ENCODE results near the gene ZNG1B.
"Not testable (repeated sequence)": the region's sequence is repeated elsewhere in the genome, so short reads cannot be mapped to it uniquely, and the experiment has no call there.

Gene ZNG1B

GRCh38 chr2:113499019-113499885, 61.8 kb downstream of the ZNG1B start:
- ATAC-seq = not testable (repeated sequence)

- not testable (repeated sequence) for ATAC-seq
These were observed 62.6 kb downstream of the ZNG1B start for GRCh38 chr2:113499886-113500722.

- ATAC-seq = not testable (repeated sequence)
These were observed 63.2 kb downstream of the ZNG1B start for GRCh38 chr2:113500723-113501038.

- ATAC-seq = peak; percentile 33
These were observed 65.0 kb downstream of the ZNG1B start for GRCh38 chr2:113502216-113503093.

- ATAC-seq = peak; percentile 58
These were observed 65.9 kb downstream of the ZNG1B start for GRCh38 chr2:113503094-113504042.

GRCh38 chr2:113504081-113504480, 66.6 kb downstream of the ZNG1B start:
- not testable (repeated sequence) for ATAC-seq

- peak; percentile 14; the same call in 1 of the 3 replicates for ATAC-seq
These were observed 70.1 kb downstream of the ZNG1B start for GRCh38 chr2:113507394-113508140.

- not testable (repeated sequence) for ATAC-seq
These were observed 70.7 kb downstream of the ZNG1B start for GRCh38 chr2:113508187-113508586.

GRCh38 chr2:113510913-113511312, 73.4 kb downstream of the ZNG1B start:
- ATAC-seq = not testable (repeated sequence)

- ATAC-seq = not testable (repeated sequence)
These were observed 74.4 kb downstream of the ZNG1B start for GRCh38 chr2:113511859-113512258.

- not testable (repeated sequence) for ATAC-seq
These were observed 78.0 kb downstream of the ZNG1B start for GRCh38 chr2:113515457-113515856.

GRCh38 chr2:113515995-113516394, 78.5 kb downstream of the ZNG1B start:
- ATAC-seq = not testable (repeated sequence)

- ATAC-seq = not testable (repeated sequence)
These were observed 79.5 kb downstream of the ZNG1B start for GRCh38 chr2:113517025-113517424.

GRCh38 chr2:113520837-113521236, 83.3 kb downstream of the ZNG1B start:
- peak; percentile 21; the same call in 2 of the 3 replicates for ATAC-seq

GRCh38 chr2:113521492-113521891, 84.0 kb downstream of the ZNG1B start:
- not testable (repeated sequence) for ATAC-seq

- ATAC-seq = not testable (repeated sequence)
These were observed 87.5 kb downstream of the ZNG1B start for GRCh38 chr2:113524986-113525385.

GRCh38 chr2:113527350-113528045, 90.0 kb downstream of the ZNG1B start:
- ATAC-seq = peak; percentile 98

GRCh38 chr2:113528126-113528525, 90.6 kb downstream of the ZNG1B start:
- not testable (repeated sequence) for ATAC-seq

- ATAC-seq = not testable (repeated sequence)
These were observed 91.4 kb downstream of the ZNG1B start for GRCh38 chr2:113528904-113529303.

- ATAC-seq = not testable (repeated sequence)
These were observed 95.5 kb downstream of the ZNG1B start for GRCh38 chr2:113532991-113533390.
